KMS-11 (cell line): ENCODE results near the gene C17orf107.

Source experiments
- H2AFZ ChIP-seq: fragments of 200-600 bp; sonication (generic); 2 replicates; pipeline ENCODE4 v1.6.1; 2016; ENCODE audit warnings: antibody characterized with exemption, mixed run types, low read depth
- H3K27ac ChIP-seq: fragments of 200-600 bp; sonication (generic); 2 replicates; pipeline ENCODE4 v1.6.1; 2016; ENCODE audit warnings: mild to moderate bottlenecking, mixed run types
- H3K27me3 ChIP-seq: fragments of 200-600 bp; sonication (generic); 2 replicates; pipeline ENCODE4 v1.6.1; 2017; ENCODE audit warnings: mild to moderate bottlenecking, low read depth, mixed run types, moderate library complexity; ENCODE audit not compliant: insufficient read depth
- H3K36me3 ChIP-seq: fragments of 200-600 bp; sonication (generic); 2 replicates; pipeline ENCODE4 v1.6.1; 2017; ENCODE audit warnings: mild to moderate bottlenecking, mixed run types; ENCODE audit not compliant: insufficient read depth
- H3K4me1 ChIP-seq: fragments of 200-600 bp; sonication (generic); 2 replicates; pipeline ENCODE4 v1.6.1; 2016; ENCODE audit warnings: mild to moderate bottlenecking, low read depth, mixed run types; ENCODE audit not compliant: poor library complexity, severe bottlenecking
- H3K4me2 ChIP-seq: fragments of 200-600 bp; sonication (generic); 2 replicates; pipeline ENCODE4 v1.7.0; 2016; ENCODE audit warnings: mild to moderate bottlenecking, mixed run types
- H3K4me3 ChIP-seq: fragments of 200-600 bp; sonication (generic); IDR thresholded peaks from 2 replicates; pipeline ENCODE4 v1.6.1; 2017; ENCODE audit warnings: low read depth, low read length, mixed read lengths; ENCODE audit not compliant: insufficient read depth
- H3K79me2 ChIP-seq: fragments of 200-600 bp; sonication (generic); 2 replicates; pipeline ENCODE4 v1.6.1; 2016; ENCODE audit warnings: low read depth, mixed run types; ENCODE audit not compliant: insufficient read depth
- H3K9ac ChIP-seq: fragments of 200-600 bp; sonication (generic); 2 replicates; pipeline ENCODE4 v1.6.1; 2016; ENCODE audit warnings: mild to moderate bottlenecking, mixed run types
- H4K20me1 ChIP-seq: fragments of 200-600 bp; sonication (generic); 2 replicates; pipeline ENCODE4 v1.6.1; 2016; ENCODE audit warnings: mild to moderate bottlenecking, mixed run types; ENCODE audit not compliant: insufficient read depth
- TF ChIP-seq, protein P1 (sequence below): fragments of 200-600 bp; sonication (generic); conservative IDR thresholded peaks from 2 replicates; pipeline ENCODE4 v1.6.1; 2017; ENCODE audit warnings: low read depth, mild to moderate bottlenecking, antibody characterized with exemption, low read length, moderate library complexity, mixed read lengths

C17orf107 gene

DNA sequence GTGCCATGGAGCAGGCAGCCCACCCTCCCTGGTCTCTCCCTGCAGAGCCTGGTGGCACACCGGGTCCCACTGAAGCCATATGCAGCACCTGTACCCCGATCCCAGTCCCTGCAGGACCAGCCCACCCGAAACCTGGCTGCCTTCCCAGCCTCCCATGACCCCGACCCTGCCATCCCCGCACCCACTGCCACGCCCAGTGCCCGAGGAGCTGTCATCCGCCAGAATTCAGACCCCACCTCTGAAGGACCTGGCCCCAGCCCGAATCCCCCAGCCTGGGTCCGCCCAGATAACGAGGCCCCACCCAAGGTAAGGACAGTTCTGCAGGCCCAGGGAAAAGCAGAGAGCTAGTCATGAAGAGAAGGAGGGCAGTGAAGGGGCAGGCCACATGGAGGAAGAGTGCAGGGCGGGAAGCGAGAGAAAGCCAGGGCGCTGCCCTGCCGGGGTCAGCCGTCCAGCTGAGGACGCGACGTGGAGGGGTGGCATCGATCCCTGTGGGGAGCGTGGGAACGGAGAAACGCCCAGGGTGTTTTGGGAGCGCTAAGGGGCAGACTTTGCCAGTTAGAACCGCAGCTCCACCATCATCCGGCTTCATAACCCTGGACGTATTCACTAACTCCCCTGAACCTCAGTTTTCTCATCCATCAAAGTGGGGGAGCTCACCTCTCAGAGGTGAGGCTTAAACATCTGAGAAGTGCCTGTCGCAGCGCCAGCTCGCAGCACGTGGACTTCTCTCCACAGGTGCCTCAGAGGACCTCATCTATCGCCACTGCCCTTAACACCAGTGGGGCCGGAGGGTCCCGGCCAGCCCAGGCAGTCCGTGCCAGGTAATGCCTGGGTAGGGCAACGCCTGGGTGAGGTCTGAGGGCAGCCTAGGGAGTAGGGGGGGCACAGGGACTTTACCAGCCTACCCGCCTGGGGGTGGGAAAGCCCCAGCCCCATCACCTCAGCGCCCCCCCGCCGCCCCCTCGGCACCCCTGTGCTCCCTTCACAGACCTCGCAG lies 7.6 kb upstream of the C17orf107 start:
- Histone ChIP-seq H3K36me3 (no peaks in the 10 kb centered on the region), H3K9ac (no peak overlapping the region)
- TF ChIP-seq, protein P1, sequence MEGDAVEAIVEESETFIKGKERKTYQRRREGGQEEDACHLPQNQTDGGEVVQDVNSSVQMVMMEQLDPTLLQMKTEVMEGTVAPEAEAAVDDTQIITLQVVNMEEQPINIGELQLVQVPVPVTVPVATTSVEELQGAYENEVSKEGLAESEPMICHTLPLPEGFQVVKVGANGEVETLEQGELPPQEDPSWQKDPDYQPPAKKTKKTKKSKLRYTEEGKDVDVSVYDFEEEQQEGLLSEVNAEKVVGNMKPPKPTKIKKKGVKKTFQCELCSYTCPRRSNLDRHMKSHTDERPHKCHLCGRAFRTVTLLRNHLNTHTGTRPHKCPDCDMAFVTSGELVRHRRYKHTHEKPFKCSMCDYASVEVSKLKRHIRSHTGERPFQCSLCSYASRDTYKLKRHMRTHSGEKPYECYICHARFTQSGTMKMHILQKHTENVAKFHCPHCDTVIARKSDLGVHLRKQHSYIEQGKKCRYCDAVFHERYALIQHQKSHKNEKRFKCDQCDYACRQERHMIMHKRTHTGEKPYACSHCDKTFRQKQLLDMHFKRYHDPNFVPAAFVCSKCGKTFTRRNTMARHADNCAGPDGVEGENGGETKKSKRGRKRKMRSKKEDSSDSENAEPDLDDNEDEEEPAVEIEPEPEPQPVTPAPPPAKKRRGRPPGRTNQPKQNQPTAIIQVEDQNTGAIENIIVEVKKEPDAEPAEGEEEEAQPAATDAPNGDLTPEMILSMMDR, result no peak

DNA sequence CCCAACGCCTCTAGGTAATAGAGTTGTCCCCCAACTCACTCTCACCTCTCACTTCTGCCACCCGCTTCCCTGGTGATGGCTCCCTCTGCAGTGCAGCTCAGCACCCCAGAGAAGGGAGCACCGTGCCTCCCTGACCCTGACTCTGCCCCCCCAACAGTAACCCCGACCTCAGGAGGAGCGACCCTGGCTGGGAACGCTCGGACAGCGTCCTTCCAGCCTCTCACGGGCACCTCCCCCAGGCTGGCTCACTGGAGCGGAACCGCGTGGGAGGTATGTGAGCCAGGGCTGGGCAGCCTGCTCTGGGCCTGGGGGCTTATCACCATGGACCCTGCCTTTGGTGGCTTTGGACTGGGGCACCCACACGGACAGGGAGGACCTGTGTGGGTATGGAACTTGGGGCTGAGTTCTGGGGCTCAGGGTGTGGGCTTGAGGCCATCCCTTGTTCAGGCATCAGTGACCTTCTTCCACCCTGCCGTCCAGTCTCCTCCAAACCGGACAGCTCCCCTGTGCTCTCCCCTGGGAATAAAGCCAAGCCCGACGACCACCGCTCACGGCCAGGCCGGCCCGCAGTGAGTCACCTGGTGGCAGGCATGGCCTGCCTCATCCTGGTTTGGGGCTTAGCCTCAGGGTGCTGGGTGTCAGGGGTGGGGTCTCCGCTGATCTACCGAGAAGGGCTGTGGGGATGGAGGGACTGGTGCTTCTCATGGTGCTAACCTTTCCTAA lies 6.7 kb upstream of the C17orf107 start:
- H3K4me3 ChIP-seq, result no peak overlapping the region
- no peaks in the 10 kb centered on the region for H3K4me1 ChIP-seq
- H3K9ac ChIP-seq, result no peak overlapping the region
- no peaks in the 10 kb centered on the region for H3K79me2 ChIP-seq
- H3K4me2 ChIP-seq, result no peak overlapping the region
- H3K36me3 ChIP-seq, result no peaks in the 10 kb centered on the region
- no peaks in the 10 kb centered on the region for H3K27me3 ChIP-seq
- no peak overlapping the region for H3K27ac ChIP-seq
- no peaks in the 10 kb centered on the region for H4K20me1 ChIP-seq
- no peak overlapping the region for H2AFZ ChIP-seq
- TF ChIP-seq, protein P1, result no peak

More for the DNA sequence above, 7.6 kb upstream of the C17orf107 start:
- no peak overlapping the region for H2AFZ ChIP-seq
- no peaks in the 10 kb centered on the region for H3K79me2 ChIP-seq
- H3K4me3 ChIP-seq, result no peak overlapping the region
- H4K20me1 ChIP-seq, result no peaks in the 10 kb centered on the region
- H3K4me2 ChIP-seq, result no peak overlapping the region
- no peaks in the 10 kb centered on the region for H3K27me3 ChIP-seq
- H3K27ac ChIP-seq, result no peak overlapping the region
- H3K4me1 ChIP-seq, result no peaks in the 10 kb centered on the region

DNA sequence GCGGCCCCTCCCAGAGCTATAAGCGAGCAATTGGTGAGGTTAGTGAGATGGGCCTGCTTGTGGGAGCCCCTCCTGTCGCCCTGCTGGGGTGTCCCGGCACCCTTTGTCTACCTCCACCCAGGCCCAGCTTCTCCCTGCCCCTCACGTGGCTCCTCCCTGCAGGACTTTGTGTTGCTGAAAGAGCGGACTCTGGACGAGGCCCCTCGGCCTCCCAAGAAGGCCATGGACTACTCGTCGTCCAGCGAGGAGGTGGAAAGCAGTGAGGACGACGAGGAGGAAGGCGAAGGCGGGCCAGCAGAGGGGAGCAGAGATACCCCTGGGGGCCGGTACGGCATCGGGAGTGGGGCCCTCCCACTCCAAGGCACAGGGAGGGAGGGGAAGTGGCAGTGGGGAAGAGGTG lies 6.1 kb upstream of the C17orf107 start:
- no peak overlapping the region for H3K4me2 ChIP-seq
- no peak overlapping the region for H3K9ac ChIP-seq
- H3K27ac ChIP-seq, result no peak overlapping the region
- TF ChIP-seq, protein P1, result no peak
- no peaks in the 10 kb centered on the region for H4K20me1 ChIP-seq
- H3K4me3 ChIP-seq, result no peak overlapping the region
- no peaks in the 10 kb centered on the region for H3K36me3 ChIP-seq
- no peaks in the 10 kb centered on the region for H3K4me1 ChIP-seq
- H3K79me2 ChIP-seq, result no peaks in the 10 kb centered on the region
- no peaks in the 10 kb centered on the region for H3K27me3 ChIP-seq
- H2AFZ ChIP-seq, result no peak overlapping the region

DNA sequence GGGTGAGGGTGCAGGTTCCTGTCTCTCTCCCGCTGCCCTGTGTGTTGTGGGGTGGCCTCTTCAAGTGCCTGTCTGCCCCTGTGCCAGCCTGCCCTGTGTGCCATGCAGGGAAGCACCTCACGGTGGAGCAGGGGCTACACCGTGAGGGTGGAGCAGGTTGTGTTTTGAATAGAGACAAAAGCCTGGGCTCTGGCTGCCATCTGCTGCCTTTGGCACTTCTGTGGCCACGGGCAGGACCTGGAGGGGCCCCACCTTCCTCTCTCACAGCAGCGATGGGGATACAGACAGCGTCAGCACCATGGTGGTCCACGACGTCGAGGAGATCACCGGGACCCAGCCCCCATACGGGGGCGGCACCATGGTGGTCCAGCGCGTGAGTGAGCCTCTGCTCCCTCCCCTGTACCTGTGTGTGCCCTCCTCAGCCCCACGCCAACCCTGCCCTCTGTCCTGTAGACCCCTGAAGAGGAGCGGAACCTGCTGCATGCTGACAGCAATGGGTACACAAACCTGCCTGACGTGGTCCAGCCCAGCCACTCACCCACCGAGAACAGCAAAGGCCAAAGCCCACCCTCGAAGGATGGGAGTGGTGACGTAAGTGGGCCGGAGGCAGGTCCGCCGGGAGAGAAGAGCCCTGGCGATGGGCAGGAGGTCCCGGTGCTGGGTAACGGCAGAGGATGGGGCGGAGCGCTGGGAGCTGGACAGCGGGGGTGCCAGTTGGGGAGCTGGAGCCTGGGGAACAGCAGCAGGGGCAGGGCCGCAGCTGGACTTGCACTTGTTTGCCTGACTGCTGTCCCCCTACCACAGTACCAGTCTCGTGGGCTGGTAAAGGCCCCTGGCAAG lies 5.4 kb upstream of the C17orf107 start:
- Histone ChIP-seq H3K9ac (no peak overlapping the region), H2AFZ (no peak overlapping the region), H3K79me2 (no peaks in the 10 kb centered on the region), H3K27ac (no peak overlapping the region), H3K27me3 (no peaks in the 10 kb centered on the region), H3K4me2 (no peak overlapping the region), H3K4me3 (no peak overlapping the region), H3K36me3 (no peaks in the 10 kb centered on the region), H4K20me1 (no peaks in the 10 kb centered on the region), H3K4me1 (no peaks in the 10 kb centered on the region)
- TF ChIP-seq, protein P1, result no peak
